Keratinocyte (primary cell): ENCODE measurements around the gene CARD6. TPM values are rescaled to one million over a fixed set of nuclear protein-coding genes. Genes with fewer than 3 reads are reported as not detected.
"Not testable (repeated sequence)": the region's sequence is repeated elsewhere in the genome, so short reads cannot be mapped to it uniquely, and the experiment has no call there.

Experiments used
- DNase-seq: peaks from one replicate; pipeline ENCODE4 v3.0.0-alpha.2; 2011; ENCODE audit warnings: low read depth, missing footprints, low spot score
- FAIRE-seq: peaks from 2 replicates; lab custom pipeline; 2011; peaks lifted over from hg19 to GRCh38; lab: Jason Lieb, UNC
- H2AFZ ChIP-seq: 2 replicates; pipeline ENCODE4 v1.6.0; 2012; ENCODE audit warnings: low read length, control low read depth, inconsistent platforms; ENCODE audit not compliant: control insufficient read depth
- H3K27ac ChIP-seq: 2 replicates; pipeline ENCODE4 v1.5.1; 2011; ENCODE audit warnings: low read length; ENCODE audit not compliant: control insufficient read depth, insufficient read depth
- H3K27me3 ChIP-seq: 3 replicates; pipeline ENCODE4 v1.6.0; 2011; ENCODE audit warnings: low read length; ENCODE audit not compliant: control insufficient read depth, insufficient read depth; ENCODE audit errors: extremely low read depth
- H3K36me3 ChIP-seq, 2 experiments: 2 replicates in 1 of 2; 3 replicates in 1 of 2; pipeline ENCODE4 v1.5.1; 2011; ENCODE audit warnings: low read length in 2 of 2, mild to moderate bottlenecking in 1 of 2; ENCODE audit not compliant: control insufficient read depth in 2 of 2, insufficient read depth in 2 of 2; ENCODE audit errors: extremely low read depth in 1 of 2
- H3K4me1 ChIP-seq: 3 replicates; pipeline ENCODE4 v1.5.1; 2011; ENCODE audit warnings: low read length; ENCODE audit not compliant: control insufficient read depth, insufficient read depth; ENCODE audit errors: extremely low read depth
- H3K4me2 ChIP-seq: 3 replicates; pipeline ENCODE4 v1.6.0; 2011; ENCODE audit warnings: low read depth, low read length; ENCODE audit not compliant: control insufficient read depth, insufficient read depth; ENCODE audit errors: extremely low read depth
- H3K4me3 ChIP-seq, 3 experiments: fragments of 200-600 bp in 1 of 3; sonication (generic) in 1 of 3; 2 replicates in 2 of 3; 3 replicates in 1 of 3; pipeline ENCODE4 v1.5.1; 2011 to 2016; ENCODE audit warnings: low read length in 3 of 3, mild to moderate bottlenecking in 3 of 3, control low read depth in 2 of 3, inconsistent platforms in 1 of 3, low read depth in 1 of 3, mixed read lengths in 1 of 3, mixed run types in 1 of 3, moderate library complexity in 1 of 3; ENCODE audit not compliant: control insufficient read depth in 2 of 3, insufficient read depth in 2 of 3; ENCODE audit errors: extremely low read depth in 1 of 3
- H3K79me2 ChIP-seq: 2 replicates; pipeline ENCODE4 v1.6.0; 2012; ENCODE audit warnings: low read length; ENCODE audit not compliant: control insufficient read depth, insufficient read depth
- H3K9ac ChIP-seq: 3 replicates; pipeline ENCODE4 v1.6.0; 2011; ENCODE audit warnings: low read length; ENCODE audit not compliant: control insufficient read depth, insufficient read depth; ENCODE audit errors: extremely low read depth
- H3K9me1 ChIP-seq: 3 replicates; pipeline ENCODE4 v1.6.0; 2011; ENCODE audit warnings: low read length; ENCODE audit not compliant: control insufficient read depth, insufficient read depth; ENCODE audit errors: extremely low read depth
- H3K9me3 ChIP-seq: 2 replicates; pipeline ENCODE4 v1.5.1; 2012; ENCODE audit warnings: low read depth, low read length; ENCODE audit not compliant: control insufficient read depth
- H4K20me1 ChIP-seq: 3 replicates; pipeline ENCODE4 v1.6.0; 2011; ENCODE audit warnings: low read length; ENCODE audit not compliant: control insufficient read depth, insufficient read depth; ENCODE audit errors: extremely low read depth
- EZH2 ChIP-seq: IDR thresholded peaks from one replicate; pipeline ENCODE4 v1.6.1; 2012; ENCODE audit warnings: inconsistent platforms, mild to moderate bottlenecking, low read length, moderate library complexity
- dilution Hi-C: fragments of 300-500 bp; cut with MboI; formaldehyde crosslinking; loops from one replicate; pipeline ENCODE4 v1.7.0; 2020; ENCODE audit warnings: low sequenced_read_pairs; ENCODE audit not compliant: extremely low pct_ligation_motif_present
- polyA plus RNA-seq, 5 experiments: library from polyadenylated mRNA; depleted of rRNA in 3 of 5; stranded (reverse) in 3 of 5; stranded (forward) in 1 of 5; unstranded in 1 of 5; fragments of >200 nt; gene quantifications; 1 replicate in 1 of 5; 2 replicates in 3 of 5; 3 replicates in 1 of 5; pipeline versions ENCODE4 v1.2.1 to v1.2.3, GENCODE V29; 2011 to 2012; ENCODE audit warnings: missing spikeins in 2 of 5, low read depth in 1 of 5, low replicate concordance in 1 of 5
- TF ChIP-seq, protein P1 (sequence below), 3 experiments: IDR thresholded peaks in 1 of 3; conservative IDR thresholded peaks in 1 of 3; optimal IDR thresholded peaks in 1 of 3; 2 replicates in 2 of 3; 3 replicates in 1 of 3; pipeline versions ENCODE3 to v1.5.1; 2011; ENCODE audit warnings: low read length in 3 of 3, mild to moderate bottlenecking in 3 of 3, moderate library complexity in 2 of 3, control low read depth in 1 of 3, inconsistent platforms in 1 of 3; ENCODE audit not compliant: insufficient read depth in 2 of 3; ENCODE audit errors: extremely low read depth in 1 of 3

Gene CARD6
- polyA plus RNA-seq, 1 donor (not counting 4 experiments of a cell fraction or from before 2014, with no cell fraction given): 4.4 TPM

GRCh38 chr5:40813698-40814281 lies 27.4 kb upstream of the CARD6 start:
- Histone ChIP-seq H4K20me1 (no peaks in the 10 kb centered on the region), H3K27me3 (no peaks in the 10 kb centered on the region), H3K9me1 (no peaks in the 10 kb centered on the region), H3K9ac (no peak overlapping the region), H3K27ac (no peak overlapping the region), H3K9me3 (no peaks in the 10 kb centered on the region), H3K36me3 (no peaks in the 10 kb centered on the region), H2AFZ (no peak overlapping the region), H3K79me2 (no peaks in the 10 kb centered on the region), H3K4me1 (peaks cover 2% of the 10 kb centered on the region), H3K4me3 (no peak overlapping the region), H3K4me2 (no peak overlapping the region)
- TF ChIP-seq, protein P1, sequence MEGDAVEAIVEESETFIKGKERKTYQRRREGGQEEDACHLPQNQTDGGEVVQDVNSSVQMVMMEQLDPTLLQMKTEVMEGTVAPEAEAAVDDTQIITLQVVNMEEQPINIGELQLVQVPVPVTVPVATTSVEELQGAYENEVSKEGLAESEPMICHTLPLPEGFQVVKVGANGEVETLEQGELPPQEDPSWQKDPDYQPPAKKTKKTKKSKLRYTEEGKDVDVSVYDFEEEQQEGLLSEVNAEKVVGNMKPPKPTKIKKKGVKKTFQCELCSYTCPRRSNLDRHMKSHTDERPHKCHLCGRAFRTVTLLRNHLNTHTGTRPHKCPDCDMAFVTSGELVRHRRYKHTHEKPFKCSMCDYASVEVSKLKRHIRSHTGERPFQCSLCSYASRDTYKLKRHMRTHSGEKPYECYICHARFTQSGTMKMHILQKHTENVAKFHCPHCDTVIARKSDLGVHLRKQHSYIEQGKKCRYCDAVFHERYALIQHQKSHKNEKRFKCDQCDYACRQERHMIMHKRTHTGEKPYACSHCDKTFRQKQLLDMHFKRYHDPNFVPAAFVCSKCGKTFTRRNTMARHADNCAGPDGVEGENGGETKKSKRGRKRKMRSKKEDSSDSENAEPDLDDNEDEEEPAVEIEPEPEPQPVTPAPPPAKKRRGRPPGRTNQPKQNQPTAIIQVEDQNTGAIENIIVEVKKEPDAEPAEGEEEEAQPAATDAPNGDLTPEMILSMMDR (optimal IDR thresholded peaks at IDR 0.05 in 1 of 3, IDR thresholded peaks at IDR 0.05 in 1 of 3, conservative IDR thresholded peaks at IDR 0.05 in 1 of 3; ENCODE audit: extremely low read depth in 1 of 3, insufficient read depth in 2 of 3, low read length in 3 of 3): no peak
- no peak for TF ChIP-seq EZH2
- FAIRE-seq (no peak), DNase-seq (no peak)
- dilution Hi-C loops: no loop called here

- H3K4me3 ChIP-seq: no peak overlapping the region
- H3K9ac ChIP-seq: no peak overlapping the region
- H3K9me3 ChIP-seq: no peaks in the 10 kb centered on the region
- peaks cover 14 to 18% of the 10 kb centered on the region in 2 experiments for H3K36me3 ChIP-seq
- H3K79me2 ChIP-seq: peaks cover 5% of the 10 kb centered on the region
- H3K4me1 ChIP-seq: no peaks in the 10 kb centered on the region
- no peak overlapping the region for H3K27ac ChIP-seq
- H3K9me1 ChIP-seq: peaks cover 3% of the 10 kb centered on the region
- DNase-seq (no peak), FAIRE-seq (no peak)
- H3K27me3 ChIP-seq: no peaks in the 10 kb centered on the region
- peaks cover 17% of the 10 kb centered on the region for H4K20me1 ChIP-seq
- H3K4me2 ChIP-seq: no peak overlapping the region
- dilution Hi-C loops: no loop called here
- no peak overlapping the region for H2AFZ ChIP-seq
- TF ChIP-seq EZH2: no peak
- TF ChIP-seq, protein P1 (optimal IDR thresholded peaks at IDR 0.05 in 1 of 3, IDR thresholded peaks at IDR 0.05 in 1 of 3, conservative IDR thresholded peaks at IDR 0.05 in 1 of 3; ENCODE audit: extremely low read depth in 1 of 3, insufficient read depth in 2 of 3, low read length in 3 of 3): no peak
These were observed 17.7 kb upstream of the CARD6 start for GRCh38 chr5:40823459-40823858.

- H3K4me2 ChIP-seq, H3K27me3 ChIP-seq, H3K4me3 ChIP-seq, H3K9ac ChIP-seq, H3K9me1 ChIP-seq, H2AFZ ChIP-seq, H3K27ac ChIP-seq, dilution Hi-C loops, DNase-seq, H3K4me1 ChIP-seq, H3K9me3 ChIP-seq, FAIRE-seq: not testable (repeated sequence)
- Histone ChIP-seq H4K20me1 (peaks cover 25% of the 10 kb centered on the region), H3K79me2 (peaks cover 20% of the 10 kb centered on the region), H3K36me3 (peaks cover 19 to 36% of the 10 kb centered on the region in 2 experiments)
These were observed 15.6 kb upstream of the CARD6 start for GRCh38 chr5:40825461-40826043.
